ENCODE results near the gene NSD2.

GRCh38 chr4:2025817-2026216 lies 154.6 kb downstream of the NSD2 start:
- no peak for TF ChIP-seq CTCF (IDR thresholded peaks at IDR 0.05)
- no peak for TF ChIP-seq POLR2A (IDR thresholded peaks at IDR 0.05)
- no peak for TF ChIP-seq EP300 (IDR thresholded peaks at IDR 0.05)
- no peak for TF ChIP-seq POLR2AphosphoS5 (IDR thresholded peaks at IDR 0.05)

Measured in sigmoid colon (tissue), 4 donors.